Measurements from ENCODE around the gene SRRM3.
"Not testable (repeated sequence)": the region's sequence is repeated elsewhere in the genome, so short reads cannot be mapped to it uniquely, and the experiment has no call there.

Gene SRRM3

DNA sequence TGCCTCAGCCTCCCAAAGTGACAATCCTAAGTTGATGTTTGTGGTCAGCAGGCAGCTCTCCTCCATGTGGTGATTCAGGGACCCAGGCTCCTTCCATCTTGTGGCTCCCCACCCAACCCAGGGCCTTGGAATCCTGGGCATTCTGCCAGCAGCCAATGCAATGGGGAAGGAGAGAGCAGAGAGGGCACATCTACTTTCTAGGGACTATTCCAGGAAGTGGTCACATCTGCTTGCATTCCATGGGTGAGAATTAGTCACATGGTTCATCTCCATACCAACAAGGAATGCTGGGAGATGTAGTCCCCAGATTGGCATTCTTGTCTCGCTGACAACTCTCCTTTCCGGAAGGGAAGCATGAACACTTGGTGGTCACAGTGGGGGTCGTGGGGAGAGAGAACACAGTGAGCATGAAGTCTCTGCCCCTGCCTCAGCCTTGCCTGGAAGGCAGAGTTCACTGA is 9.9 kb upstream of the SRRM3 start:
- Histone ChIP-seq H3K27ac (no peak overlapping the region), H3K9me3 (peaks cover 4% of the 10 kb centered on the region; the same call in 1 of the 2 replicates), H4K20me1 (no peaks in the 10 kb centered on the region), H3K27me3 (no peaks in the 10 kb centered on the region), H3K4me3 (no peak overlapping the region), H3K36me3 (no peaks in the 10 kb centered on the region), H3K4me1 (peaks cover 5% of the 10 kb centered on the region; the same call in 1 of the 2 replicates), H3K9ac (no peak overlapping the region), H3K4me2 (no peak overlapping the region)
- no peak for TF ChIP-seq Cebpa-rat (IDR thresholded peaks at IDR 0.05)

DNA sequence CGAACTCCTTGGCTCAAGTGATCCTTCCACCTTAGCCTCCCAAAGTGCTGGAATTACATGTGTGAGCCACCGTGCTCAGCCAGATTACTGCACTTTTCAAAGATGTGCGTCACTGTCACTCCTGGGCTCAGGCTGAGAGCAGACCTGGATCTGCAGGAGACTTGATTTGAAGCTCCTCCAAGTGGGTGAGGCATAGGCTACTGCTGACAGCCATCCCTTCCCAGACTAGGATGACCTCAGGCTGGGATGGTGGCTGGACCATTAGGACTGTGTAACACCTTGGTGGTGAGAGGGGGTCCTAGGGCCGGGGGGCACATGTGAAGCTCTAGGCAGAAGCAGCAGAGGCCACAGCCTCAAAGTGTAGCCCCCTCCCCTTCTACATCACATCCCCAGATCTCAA is 8.2 kb upstream of the SRRM3 start:
- Histone ChIP-seq H4K20me1 (no peaks in the 10 kb centered on the region), H3K27me3 (no peaks in the 10 kb centered on the region), H3K27ac (no peak overlapping the region), H3K4me2 (no peak overlapping the region), H3K4me3 (no peak overlapping the region), H3K9ac (no peak overlapping the region), H3K36me3 (no peaks in the 10 kb centered on the region), H3K9me3 (peaks cover 4% of the 10 kb centered on the region; the same call in 1 of the 2 replicates), H3K4me1 (peaks cover under 1% of the 10 kb centered on the region; the same call in 1 of the 2 replicates)
- TF ChIP-seq Cebpa-rat (IDR thresholded peaks at IDR 0.05): no peak

DNA sequence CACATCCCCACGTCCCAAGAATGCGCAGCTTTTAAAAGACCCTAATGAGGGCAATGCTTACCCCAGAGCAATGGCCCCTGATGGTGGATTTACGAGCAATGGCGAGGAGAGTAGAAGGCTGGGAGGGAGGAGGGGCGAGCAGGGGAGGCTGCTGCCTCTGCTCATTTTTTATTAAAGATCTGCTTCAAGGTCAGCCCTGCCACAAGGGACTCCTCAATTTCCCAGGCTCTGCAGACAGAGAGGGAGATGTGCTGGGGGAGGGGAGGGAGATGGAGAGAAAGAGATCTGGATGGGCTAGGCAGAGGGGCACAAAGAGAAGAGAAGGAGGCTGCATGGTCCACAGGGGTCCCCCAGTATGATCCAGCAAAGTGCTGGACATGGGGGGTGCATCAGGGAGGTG is 7.8 kb upstream of the SRRM3 start:
- no peak for TF ChIP-seq Cebpa-rat (IDR thresholded peaks at IDR 0.05)
- Histone ChIP-seq H3K4me1 (no peaks in the 10 kb centered on the region), H3K4me2 (no peak overlapping the region), H3K4me3 (no peak overlapping the region), H3K36me3 (no peaks in the 10 kb centered on the region), H3K9ac (no peak overlapping the region), H3K27ac (no peak overlapping the region), H3K9me3 (peaks cover 4% of the 10 kb centered on the region; the same call in 1 of the 2 replicates), H4K20me1 (no peaks in the 10 kb centered on the region), H3K27me3 (no peaks in the 10 kb centered on the region)

DNA sequence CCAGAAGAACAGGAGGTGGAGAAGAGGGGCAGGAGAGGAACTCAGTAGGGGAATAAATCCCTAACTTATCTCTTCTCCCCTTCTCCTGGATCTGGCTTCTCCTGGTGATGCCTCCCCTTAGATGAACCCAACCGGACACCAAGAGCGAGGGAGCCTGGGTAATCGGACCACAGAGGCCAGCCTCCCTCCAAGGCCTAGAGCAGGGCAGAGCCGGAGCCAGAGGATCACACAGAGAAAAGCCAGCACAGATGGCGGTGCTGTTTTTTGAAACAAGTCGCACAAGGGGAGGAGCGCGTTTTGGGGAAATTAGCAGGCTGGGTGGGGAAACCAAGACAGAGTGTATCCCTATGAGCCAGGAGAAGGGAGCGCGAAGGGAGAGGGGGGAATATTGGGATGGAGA is 4.9 kb upstream of the SRRM3 start:
- Histone ChIP-seq H3K4me3 (no peak overlapping the region), H4K20me1 (no peaks in the 10 kb centered on the region), H3K4me2 (no peak overlapping the region), H3K4me1 (peaks cover under 1% of the 10 kb centered on the region; the same call in 1 of the 2 replicates), H3K36me3 (no peaks in the 10 kb centered on the region), H3K27me3 (peaks cover under 1% of the 10 kb centered on the region; the same call in 1 of the 2 replicates), H3K9me3 (peaks cover 2% of the 10 kb centered on the region; the same call in 1 of the 2 replicates), H3K9ac (no peak overlapping the region), H3K27ac (no peak overlapping the region)
- no peak for TF ChIP-seq Cebpa-rat (IDR thresholded peaks at IDR 0.05)

DNA sequence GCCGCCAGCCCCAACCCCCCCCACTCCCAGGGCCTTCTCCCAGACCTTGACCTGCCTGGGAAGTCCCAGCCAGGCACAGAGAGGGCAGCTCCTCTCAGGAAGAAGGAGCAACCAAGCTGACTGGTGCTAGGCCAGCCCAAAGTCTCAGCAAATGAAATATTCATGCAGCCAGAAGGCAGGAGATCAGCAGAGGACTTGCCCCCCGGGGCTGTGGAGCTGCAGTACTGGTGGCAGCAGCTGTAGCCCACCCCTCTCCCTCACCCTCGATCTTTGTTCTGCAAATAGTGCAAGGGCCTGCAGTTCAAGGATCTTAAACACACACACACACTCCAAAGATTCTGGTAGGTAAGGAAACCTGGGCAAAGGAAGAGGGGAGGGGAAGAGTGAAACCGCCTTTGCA is 3.5 kb upstream of the SRRM3 start:
- peaks cover 14% of the 10 kb centered on the region for H3K27me3 ChIP-seq
- no peak overlapping the region for H3K4me2 ChIP-seq
- no peak overlapping the region for H3K4me3 ChIP-seq
- peaks cover 8% of the 10 kb centered on the region; the same call in 1 of the 2 replicates for H3K4me1 ChIP-seq
- no peaks in the 10 kb centered on the region for H3K36me3 ChIP-seq
- TF ChIP-seq Cebpa-rat (IDR thresholded peaks at IDR 0.05): no peak
- peaks cover 14% of the 10 kb centered on the region; the same call in 1 of the 2 replicates for H4K20me1 ChIP-seq
- H3K9ac ChIP-seq: no peak overlapping the region
- no peaks in the 10 kb centered on the region for H3K9me3 ChIP-seq
- no peak overlapping the region for H3K27ac ChIP-seq

DNA sequence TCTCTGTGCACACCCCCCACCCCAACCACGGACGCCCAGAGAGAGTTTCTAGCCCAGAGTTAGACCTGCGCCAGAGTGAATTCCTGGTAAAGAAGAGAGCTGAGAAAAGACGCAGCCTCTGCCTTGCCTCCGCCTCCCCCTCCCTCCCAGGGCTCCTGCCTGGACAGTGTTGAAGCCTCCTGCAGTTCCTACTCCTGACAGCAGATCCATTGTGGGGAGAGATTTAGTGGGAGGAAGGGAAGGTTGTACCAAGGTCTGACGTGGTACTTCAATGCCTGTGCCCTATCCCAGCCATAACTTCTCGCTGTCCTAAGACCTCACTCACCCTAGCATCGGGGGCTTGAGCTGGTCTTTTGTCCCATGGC is 952 bp downstream of the SRRM3 start:
- no peak for TF ChIP-seq Cebpa-rat (IDR thresholded peaks at IDR 0.05)
- H3K27ac ChIP-seq: no peak overlapping the region
- no peak overlapping the region for H3K4me3 ChIP-seq
- no peaks in the 10 kb centered on the region for H3K36me3 ChIP-seq
- no peaks in the 10 kb centered on the region for H3K9me3 ChIP-seq
- no peak overlapping the region for H3K9ac ChIP-seq
- H4K20me1 ChIP-seq: peaks cover 27% of the 10 kb centered on the region
- H3K27me3 ChIP-seq: peaks cover 39% of the 10 kb centered on the region
- H3K4me1 ChIP-seq: peaks cover 8% of the 10 kb centered on the region; the same call in 1 of the 2 replicates
- no peak overlapping the region for H3K4me2 ChIP-seq

DNA sequence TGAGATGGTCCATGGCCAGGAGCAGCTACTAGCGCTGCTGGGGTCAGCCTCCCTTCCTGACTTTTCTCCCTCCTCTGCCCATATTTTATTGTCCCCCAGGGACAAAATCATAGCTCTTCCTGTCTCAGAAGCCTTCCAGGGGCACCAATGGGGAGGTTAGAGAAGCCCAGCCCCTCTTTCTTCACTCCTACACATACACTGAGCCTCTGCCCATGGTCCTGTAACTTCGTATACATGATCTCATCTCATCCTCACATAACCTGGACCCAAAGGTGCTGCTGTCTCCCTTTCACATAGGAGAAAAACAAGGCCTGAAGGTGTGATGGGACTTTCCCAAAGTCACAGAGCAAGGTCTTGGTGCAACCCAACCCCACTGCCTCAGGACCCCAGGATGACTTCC is 2.5 kb downstream of the SRRM3 start:
- no peak for TF ChIP-seq Cebpa-rat (IDR thresholded peaks at IDR 0.05)
- H4K20me1 ChIP-seq: peaks cover 27% of the 10 kb centered on the region
- H3K27me3 ChIP-seq: peaks cover 39% of the 10 kb centered on the region
- no peaks in the 10 kb centered on the region for H3K9me3 ChIP-seq
- H3K4me3 ChIP-seq: no peak overlapping the region
- no peak overlapping the region for H3K27ac ChIP-seq
- H3K4me1 ChIP-seq: peaks cover 8% of the 10 kb centered on the region; the same call in 1 of the 2 replicates
- no peak overlapping the region for H3K9ac ChIP-seq
- no peaks in the 10 kb centered on the region for H3K36me3 ChIP-seq
- H3K4me2 ChIP-seq: no peak overlapping the region

DNA sequence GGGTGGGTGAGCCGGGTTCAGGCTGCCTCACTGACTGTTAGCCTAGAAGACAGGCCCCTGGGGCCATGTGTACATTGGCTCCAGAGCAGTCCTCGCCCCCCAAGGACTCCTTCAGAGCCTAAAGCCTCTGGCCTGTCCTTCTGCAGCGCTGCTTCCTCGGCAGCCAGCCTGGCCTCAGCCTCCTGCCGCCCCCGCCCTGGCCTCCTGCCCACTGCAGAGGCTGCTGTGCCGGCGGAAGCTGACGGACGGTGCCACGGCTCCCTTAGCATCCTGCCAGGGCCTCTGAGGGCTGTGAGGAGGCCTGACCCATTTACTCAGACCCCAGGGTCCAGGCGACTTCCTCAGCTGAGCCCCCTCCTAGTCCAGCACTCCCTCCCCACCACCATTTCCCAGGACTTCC is 4.9 kb downstream of the SRRM3 start:
- no peak overlapping the region for H3K27ac ChIP-seq
- TF ChIP-seq Cebpa-rat (IDR thresholded peaks at IDR 0.05): no peak
- H3K9me3 ChIP-seq: no peaks in the 10 kb centered on the region
- peaks cover 27% of the 10 kb centered on the region for H4K20me1 ChIP-seq
- no peak overlapping the region for H3K4me3 ChIP-seq
- peaks cover 39% of the 10 kb centered on the region for H3K27me3 ChIP-seq
- H3K9ac ChIP-seq: no peak overlapping the region
- peaks cover 8% of the 10 kb centered on the region; the same call in 1 of the 2 replicates for H3K4me1 ChIP-seq
- H3K4me2 ChIP-seq: no peak overlapping the region
- no peaks in the 10 kb centered on the region for H3K36me3 ChIP-seq

DNA sequence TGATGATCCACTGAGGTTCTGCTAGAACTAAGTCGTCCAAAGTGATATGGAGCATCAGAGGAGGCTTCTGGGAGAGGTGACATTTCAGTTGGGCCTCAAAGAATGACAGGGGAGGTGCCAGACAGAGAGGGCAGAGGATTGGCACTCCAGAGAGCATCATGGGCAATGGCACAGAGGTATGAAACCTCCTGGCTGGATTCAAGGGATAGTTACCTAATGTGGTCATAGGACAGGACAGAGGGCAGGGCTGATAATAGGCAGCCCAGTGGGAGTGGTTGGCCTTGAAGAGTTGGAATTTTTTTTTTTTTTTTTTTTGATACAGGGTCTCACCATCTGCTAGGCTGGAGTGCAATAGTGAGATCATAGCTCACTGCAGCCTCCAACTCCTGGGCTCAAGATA is 7.6 kb downstream of the SRRM3 start:
- H3K4me2 ChIP-seq: no peak overlapping the region
- no peaks in the 10 kb centered on the region for H3K4me1 ChIP-seq
- no peak overlapping the region for H3K4me3 ChIP-seq
- H3K27ac ChIP-seq: no peak overlapping the region
- no peaks in the 10 kb centered on the region for H3K36me3 ChIP-seq
- H4K20me1 ChIP-seq: peaks cover 2% of the 10 kb centered on the region; the same call in 1 of the 2 replicates
- peaks cover 13% of the 10 kb centered on the region for H3K27me3 ChIP-seq
- TF ChIP-seq Cebpa-rat (IDR thresholded peaks at IDR 0.05): no peak
- no peak overlapping the region for H3K9ac ChIP-seq
- H3K9me3 ChIP-seq: no peaks in the 10 kb centered on the region

DNA sequence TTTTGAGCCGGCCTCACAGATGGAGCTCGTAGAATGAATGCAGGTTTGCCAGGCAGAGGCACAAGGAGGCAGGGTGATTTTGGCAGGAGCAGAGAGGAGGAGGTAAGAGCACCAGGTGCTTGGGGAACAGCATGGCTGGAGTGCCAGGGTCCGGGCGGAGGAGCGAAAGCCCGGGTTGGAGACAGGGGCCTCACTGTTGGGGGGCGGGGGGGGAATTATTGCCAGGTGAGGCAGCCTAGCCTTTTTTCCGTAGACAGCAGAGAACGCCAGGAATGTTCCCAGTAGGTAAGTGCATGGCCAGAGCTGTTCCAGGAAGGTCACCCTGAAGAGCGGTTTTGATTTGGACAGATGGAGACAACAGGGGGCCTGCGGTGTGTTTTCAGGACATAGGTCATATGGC is 9.5 kb downstream of the SRRM3 start:
- Histone ChIP-seq H3K27ac (no peak overlapping the region), H3K9ac (no peak overlapping the region), H3K36me3 (no peaks in the 10 kb centered on the region), H4K20me1 (no peaks in the 10 kb centered on the region), H3K27me3 (peaks cover 2% of the 10 kb centered on the region; the same call in 1 of the 2 replicates), H3K4me3 (no peak overlapping the region), H3K9me3 (no peaks in the 10 kb centered on the region), H3K4me1 (no peaks in the 10 kb centered on the region), H3K4me2 (no peak overlapping the region)
- TF ChIP-seq Cebpa-rat (IDR thresholded peaks at IDR 0.05): no peak

DNA sequence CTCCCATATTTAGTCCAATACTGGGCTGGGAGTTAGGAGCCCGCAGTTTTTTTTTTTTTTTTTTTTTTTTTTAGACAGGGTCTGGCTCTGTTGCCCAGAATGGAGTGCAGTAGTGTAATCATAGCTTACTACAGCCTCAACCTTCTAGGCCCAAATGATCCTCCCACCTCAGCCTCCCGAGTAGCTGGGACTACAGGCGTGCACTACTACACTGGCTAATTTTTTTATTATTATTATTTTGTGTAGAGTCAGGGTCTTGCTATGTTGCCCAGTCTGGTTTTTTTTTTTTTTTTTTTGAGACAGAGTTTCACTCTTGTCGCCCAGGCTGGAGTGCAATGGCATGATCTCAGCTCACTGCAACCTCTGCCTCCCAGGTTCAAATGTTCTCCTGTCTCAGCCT is 13.7 kb downstream of the SRRM3 start:
- H3K27ac ChIP-seq, H3K9ac ChIP-seq, H3K9me3 ChIP-seq, H3K36me3 ChIP-seq, H4K20me1 ChIP-seq, H3K4me2 ChIP-seq, H3K4me1 ChIP-seq, H3K4me3 ChIP-seq: not testable (repeated sequence)
- H3K27me3 ChIP-seq: peaks cover 21% of the 10 kb centered on the region

Data from BLaER1 (cell line).